ENCODE data around the gene KRTAP12-1.
"Not testable (repeated sequence)": the region's sequence is repeated elsewhere in the genome, so short reads cannot be mapped to it uniquely, and the experiment has no call there.

KRTAP12-1 gene

GRCh38 chr21:44686000-44686781 lies 4.2 kb upstream of the KRTAP12-1 start:
- no peak for DNase-seq (ENCODE audit: extremely low read depth, low read depth)
- TF ChIP-seq, protein P1, sequence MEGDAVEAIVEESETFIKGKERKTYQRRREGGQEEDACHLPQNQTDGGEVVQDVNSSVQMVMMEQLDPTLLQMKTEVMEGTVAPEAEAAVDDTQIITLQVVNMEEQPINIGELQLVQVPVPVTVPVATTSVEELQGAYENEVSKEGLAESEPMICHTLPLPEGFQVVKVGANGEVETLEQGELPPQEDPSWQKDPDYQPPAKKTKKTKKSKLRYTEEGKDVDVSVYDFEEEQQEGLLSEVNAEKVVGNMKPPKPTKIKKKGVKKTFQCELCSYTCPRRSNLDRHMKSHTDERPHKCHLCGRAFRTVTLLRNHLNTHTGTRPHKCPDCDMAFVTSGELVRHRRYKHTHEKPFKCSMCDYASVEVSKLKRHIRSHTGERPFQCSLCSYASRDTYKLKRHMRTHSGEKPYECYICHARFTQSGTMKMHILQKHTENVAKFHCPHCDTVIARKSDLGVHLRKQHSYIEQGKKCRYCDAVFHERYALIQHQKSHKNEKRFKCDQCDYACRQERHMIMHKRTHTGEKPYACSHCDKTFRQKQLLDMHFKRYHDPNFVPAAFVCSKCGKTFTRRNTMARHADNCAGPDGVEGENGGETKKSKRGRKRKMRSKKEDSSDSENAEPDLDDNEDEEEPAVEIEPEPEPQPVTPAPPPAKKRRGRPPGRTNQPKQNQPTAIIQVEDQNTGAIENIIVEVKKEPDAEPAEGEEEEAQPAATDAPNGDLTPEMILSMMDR (IDR thresholded peaks at IDR 0.05; ENCODE audit: low read depth, low read length) = no peak

DNA sequence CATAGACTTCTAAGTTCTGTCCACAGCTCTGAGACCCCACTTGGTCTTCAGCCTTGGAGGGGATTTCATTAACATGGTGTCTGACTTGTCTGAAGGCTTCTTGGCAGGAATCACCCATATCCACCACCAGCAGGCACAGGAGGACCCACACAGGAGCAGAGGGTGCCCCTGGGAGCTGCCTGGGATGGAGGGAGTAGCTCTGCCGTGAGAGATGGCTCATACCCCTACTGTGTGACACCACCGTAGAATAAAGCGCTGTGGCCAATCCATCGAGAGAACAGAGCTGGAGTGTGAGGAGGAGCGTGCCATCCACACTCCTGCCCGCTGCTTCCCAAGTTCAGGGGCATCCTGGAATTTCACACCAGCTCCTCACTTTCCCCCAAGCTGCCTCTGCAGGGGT lies 3.1 kb upstream of the KRTAP12-1 start:
- not testable (repeated sequence) for DNase-seq (ENCODE audit: extremely low read depth, low read depth)

GRCh38 chr21:44684483-44684882 lies 2.5 kb upstream of the KRTAP12-1 start:
- DNase-seq (ENCODE audit: extremely low read depth, low read depth) = no peak
- TF ChIP-seq, protein P1 (IDR thresholded peaks at IDR 0.05; ENCODE audit: low read depth, low read length) = no peak

- no peak for DNase-seq (ENCODE audit: extremely low read depth, low read depth)
- TF ChIP-seq, protein P1 (IDR thresholded peaks at IDR 0.05; ENCODE audit: low read depth, low read length) = no peak
Observed at GRCh38 chr21:44684077-44684476, 2.1 kb upstream of the KRTAP12-1 start.

DNA sequence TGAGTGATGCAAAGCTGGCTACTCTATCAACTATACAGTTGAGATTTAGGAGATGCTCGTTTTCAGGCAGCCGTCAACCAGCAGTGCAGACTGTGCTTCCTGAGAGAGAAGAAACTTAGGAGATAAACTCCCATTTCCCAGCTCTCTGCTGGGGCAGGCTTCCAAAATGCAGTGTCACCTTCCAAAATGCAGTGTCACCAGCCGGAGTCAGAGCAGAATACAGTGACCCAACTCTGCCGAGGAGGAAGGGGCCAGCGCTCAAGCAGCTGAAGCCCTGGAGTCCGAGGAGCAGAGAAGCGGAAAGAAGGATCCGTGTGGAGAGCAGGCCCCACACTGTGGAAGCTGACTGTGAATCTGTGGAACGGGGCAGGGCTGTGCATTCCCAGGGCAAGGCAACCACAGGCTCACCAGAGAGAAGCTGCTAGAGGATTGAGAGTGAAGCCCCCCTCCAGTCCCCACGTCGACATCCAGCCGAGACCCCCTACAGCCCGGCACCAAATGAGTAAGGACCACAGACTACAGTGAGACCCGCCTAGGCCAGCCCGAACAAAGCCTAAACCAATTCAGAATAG lies 703 bp upstream of the KRTAP12-1 start:
- TF ChIP-seq, protein P1 (IDR thresholded peaks at IDR 0.05; ENCODE audit: low read depth, low read length) = no peak
- DNase-seq (ENCODE audit: extremely low read depth, low read depth) = no peak

DNA sequence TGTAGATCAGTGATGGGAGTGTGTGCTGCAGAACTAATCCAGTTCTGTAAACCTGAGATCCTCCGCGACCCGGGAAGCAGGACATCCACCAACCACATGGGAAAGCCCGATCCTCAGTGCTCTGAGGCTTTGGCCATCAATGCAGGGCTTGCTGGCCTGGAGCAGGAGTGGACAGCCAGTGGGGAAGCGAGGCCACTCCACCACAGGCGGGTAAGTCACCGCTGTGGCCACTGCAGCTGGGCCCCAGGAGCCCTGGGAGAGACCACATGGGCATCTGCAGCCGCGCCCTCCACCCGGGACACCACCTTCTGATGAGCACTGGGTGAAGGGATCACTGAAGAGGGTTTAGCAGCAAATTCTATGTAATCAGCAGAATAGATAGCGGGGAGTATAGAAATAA lies 811 bp downstream of the KRTAP12-1 start:
- no peak for DNase-seq (ENCODE audit: extremely low read depth, low read depth)
- TF ChIP-seq, protein P1 (IDR thresholded peaks at IDR 0.05; ENCODE audit: low read depth, low read length) = no peak

DNA sequence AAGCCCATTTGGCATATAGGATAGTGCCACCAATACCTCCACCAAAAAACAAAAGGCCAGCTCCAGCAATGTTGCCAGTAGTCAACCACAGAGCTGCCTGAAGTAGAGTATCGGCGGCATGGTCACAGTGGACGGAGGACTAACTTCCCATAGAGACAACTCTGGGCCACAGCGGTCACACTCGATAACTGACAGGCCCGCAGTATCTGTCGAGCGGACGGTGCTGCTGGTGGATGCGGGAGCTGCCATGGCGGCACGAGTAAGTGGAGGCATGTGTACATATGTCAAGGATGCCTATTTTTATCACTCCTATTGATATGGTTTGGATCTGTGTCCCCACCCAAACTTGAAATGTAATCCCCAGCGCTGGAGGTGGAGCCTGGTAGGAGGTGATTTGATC lies 4.1 kb downstream of the KRTAP12-1 start:
- TF ChIP-seq, protein P1 (IDR thresholded peaks at IDR 0.05; ENCODE audit: low read depth, low read length) = no peak

More for the DNA sequence above, 4.1 kb downstream of the KRTAP12-1 start:
- no peak for DNase-seq (ENCODE audit: extremely low read depth, low read depth)

Measured in AG09319 (cell line).